GM23338 (cell line): ENCODE data around the gene SYNE4. TPM values are rescaled to one million over a fixed set of nuclear protein-coding genes. Genes with fewer than 3 reads are reported as not detected.

Source experiments
- ATAC-seq: fragments of 200-7000 bp; cut with Tn5 transposase; 3 replicates; pipeline ENCODE4 v1.9.1; 2020
- DNase-seq: peaks from one replicate; pipeline ENCODE4 v3.0.0-alpha.2; 2015; ENCODE audit warnings: low spot score
- H2AFZ ChIP-seq: fragments of 200-600 bp; sonication (generic); 2 replicates; pipeline ENCODE4 v1.8.0; 2016; ENCODE audit warnings: antibody characterized with exemption, mild to moderate bottlenecking, moderate library complexity
- H3F3A ChIP-seq: fragments of 200-600 bp; sonication (generic); replicated peaks from 2 replicates; pipeline ENCODE4 v1.8.0; 2017; ENCODE audit warnings: antibody characterized with exemption, mixed run types, low read depth
- H3K27ac ChIP-seq: fragments of 200-600 bp; sonication (generic); 2 replicates; pipeline ENCODE4 v1.6.1; 2016; ENCODE audit warnings: low read depth
- H3K27me3 ChIP-seq: fragments of 200-600 bp; sonication (generic); 2 replicates; pipeline ENCODE4 v1.8.0; 2016; ENCODE audit warnings: mild to moderate bottlenecking, mixed run types, moderate library complexity; ENCODE audit not compliant: insufficient read depth
- H3K36me3 ChIP-seq: fragments of 200-600 bp; sonication (generic); 2 replicates; pipeline ENCODE4 v1.8.0; 2016; ENCODE audit warnings: mild to moderate bottlenecking; ENCODE audit not compliant: insufficient read depth
- H3K4me1 ChIP-seq: fragments of 200-600 bp; sonication (generic); 2 replicates; pipeline ENCODE4 v1.8.0; 2016; ENCODE audit warnings: mild to moderate bottlenecking, moderate library complexity; ENCODE audit not compliant: insufficient read depth
- H3K4me2 ChIP-seq: fragments of 200-600 bp; sonication (generic); 2 replicates; pipeline ENCODE4 v1.7.1; 2017; ENCODE audit warnings: mixed run types
- H3K4me3 ChIP-seq: fragments of 200-600 bp; sonication (generic); 2 replicates; pipeline ENCODE4 v1.6.1; 2016; ENCODE audit warnings: mixed run types
- H3K79me2 ChIP-seq: fragments of 200-600 bp; sonication (generic); replicated peaks from 2 replicates; pipeline ENCODE4 v1.8.0; 2017; ENCODE audit warnings: mild to moderate bottlenecking; ENCODE audit not compliant: insufficient read depth
- H3K9me2 ChIP-seq: fragments of 200-600 bp; sonication (generic); 2 replicates; pipeline ENCODE4 v1.8.0; 2017; ENCODE audit not compliant: insufficient read depth
- H4K20me1 ChIP-seq: fragments of 200-600 bp; sonication (generic); replicated peaks from 2 replicates; pipeline ENCODE4 v1.8.0; 2017; ENCODE audit warnings: mild to moderate bottlenecking; ENCODE audit not compliant: insufficient read depth
- H3K27ac Mint-ChIP-seq: 2 replicates; pipeline ENCODE4 v1.8.0; 2020; ENCODE audit warnings: inconsistent platforms, mild to moderate bottlenecking, moderate library complexity, mixed read lengths
- H3K27me3 Mint-ChIP-seq: 3 replicates; pipeline ENCODE4 v1.8.0; 2022; ENCODE audit warnings: low read depth, mild to moderate bottlenecking, moderate library complexity, mixed read lengths, inconsistent platforms; ENCODE audit not compliant: insufficient read depth, poor library complexity
- H3K36me3 Mint-ChIP-seq: 3 replicates; pipeline ENCODE4 v1.8.0; 2021; ENCODE audit warnings: low read depth, mild to moderate bottlenecking, inconsistent platforms, moderate library complexity, mixed read lengths
- H3K4me1 Mint-ChIP-seq: 3 replicates; pipeline ENCODE4 v1.8.0; 2020; ENCODE audit warnings: mild to moderate bottlenecking, inconsistent platforms, mixed read lengths
- H3K4me3 Mint-ChIP-seq: 3 replicates; pipeline ENCODE4 v1.8.0; 2021; ENCODE audit warnings: moderate library complexity, mild to moderate bottlenecking, inconsistent platforms, mixed read lengths
- H3K9me3 Mint-ChIP-seq: 3 replicates; pipeline ENCODE4 v1.8.0; 2020; ENCODE audit warnings: moderate library complexity, mild to moderate bottlenecking, inconsistent platforms, mixed read lengths
- ZNF114 ChIP-seq: fragments of 250-450 bp; sonication (Bioruptor Pico); IDR thresholded peaks from 2 replicates; pipeline ENCODE4 v1.5.0; 2020; ENCODE audit warnings: mild to moderate bottlenecking, moderate library complexity
- polyA plus RNA-seq: library from polyadenylated mRNA; unstranded; fragments of >200 nt; fragmentation: Nextera tagmentation; extraction: Ambion mirVana; gene quantifications from 2 replicates; pipeline ENCODE4 v1.2.1, GENCODE V29; 2016
- total RNA-seq: library from RNA; depleted of rRNA; stranded (reverse); fragments of >200 nt; shearing (Covaris generic); gene quantifications from 2 replicates; pipeline ENCODE4 v1.2.3, GENCODE V29; 2014
- TF ChIP-seq, protein P1 (sequence below): fragments of 250-450 bp; sonication (Bioruptor Pico); IDR thresholded peaks from 2 replicates; pipeline ENCODE4 v1.5.0; 2020; ENCODE audit warnings: mild to moderate bottlenecking, moderate library complexity
- TF ChIP-seq, protein P2 (sequence below), 2 experiments: fragments of 200-600 bp in 1 of 2; sonication (generic) in 1 of 2; conservative IDR thresholded peaks; 2 replicates each; pipeline versions ENCODE4 v1.5.1 to v1.6.1; 2016 to 2017; ENCODE audit warnings: antibody characterized with exemption in 2 of 2, low read depth in 2 of 2, mild to moderate bottlenecking in 2 of 2, moderate library complexity in 1 of 2

The SYNE4 gene
- total and polyA plus RNA-seq, 2 experiments from 2014 or later, result 26.1 to 49.8 TPM

DNA sequence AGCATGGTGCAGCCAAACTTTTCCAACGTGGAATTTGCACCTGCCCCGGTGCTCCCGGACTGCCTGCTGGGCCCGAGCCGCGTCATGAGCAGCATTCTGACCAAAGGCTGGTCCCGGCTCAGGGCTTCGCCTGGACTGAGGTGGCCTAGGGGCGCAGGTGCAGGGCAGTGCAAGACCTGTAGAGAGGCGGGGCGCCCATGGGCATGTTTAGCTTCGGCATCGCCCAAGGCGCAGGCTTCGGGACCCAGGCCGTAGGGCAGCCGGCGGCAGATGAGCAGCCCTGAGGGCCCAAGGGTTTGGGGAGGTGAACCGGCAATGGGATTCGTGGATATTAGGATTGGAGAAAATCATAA lies 48.7 kb downstream of the SYNE4 start (continued):
- TF ChIP-seq, protein P1, sequence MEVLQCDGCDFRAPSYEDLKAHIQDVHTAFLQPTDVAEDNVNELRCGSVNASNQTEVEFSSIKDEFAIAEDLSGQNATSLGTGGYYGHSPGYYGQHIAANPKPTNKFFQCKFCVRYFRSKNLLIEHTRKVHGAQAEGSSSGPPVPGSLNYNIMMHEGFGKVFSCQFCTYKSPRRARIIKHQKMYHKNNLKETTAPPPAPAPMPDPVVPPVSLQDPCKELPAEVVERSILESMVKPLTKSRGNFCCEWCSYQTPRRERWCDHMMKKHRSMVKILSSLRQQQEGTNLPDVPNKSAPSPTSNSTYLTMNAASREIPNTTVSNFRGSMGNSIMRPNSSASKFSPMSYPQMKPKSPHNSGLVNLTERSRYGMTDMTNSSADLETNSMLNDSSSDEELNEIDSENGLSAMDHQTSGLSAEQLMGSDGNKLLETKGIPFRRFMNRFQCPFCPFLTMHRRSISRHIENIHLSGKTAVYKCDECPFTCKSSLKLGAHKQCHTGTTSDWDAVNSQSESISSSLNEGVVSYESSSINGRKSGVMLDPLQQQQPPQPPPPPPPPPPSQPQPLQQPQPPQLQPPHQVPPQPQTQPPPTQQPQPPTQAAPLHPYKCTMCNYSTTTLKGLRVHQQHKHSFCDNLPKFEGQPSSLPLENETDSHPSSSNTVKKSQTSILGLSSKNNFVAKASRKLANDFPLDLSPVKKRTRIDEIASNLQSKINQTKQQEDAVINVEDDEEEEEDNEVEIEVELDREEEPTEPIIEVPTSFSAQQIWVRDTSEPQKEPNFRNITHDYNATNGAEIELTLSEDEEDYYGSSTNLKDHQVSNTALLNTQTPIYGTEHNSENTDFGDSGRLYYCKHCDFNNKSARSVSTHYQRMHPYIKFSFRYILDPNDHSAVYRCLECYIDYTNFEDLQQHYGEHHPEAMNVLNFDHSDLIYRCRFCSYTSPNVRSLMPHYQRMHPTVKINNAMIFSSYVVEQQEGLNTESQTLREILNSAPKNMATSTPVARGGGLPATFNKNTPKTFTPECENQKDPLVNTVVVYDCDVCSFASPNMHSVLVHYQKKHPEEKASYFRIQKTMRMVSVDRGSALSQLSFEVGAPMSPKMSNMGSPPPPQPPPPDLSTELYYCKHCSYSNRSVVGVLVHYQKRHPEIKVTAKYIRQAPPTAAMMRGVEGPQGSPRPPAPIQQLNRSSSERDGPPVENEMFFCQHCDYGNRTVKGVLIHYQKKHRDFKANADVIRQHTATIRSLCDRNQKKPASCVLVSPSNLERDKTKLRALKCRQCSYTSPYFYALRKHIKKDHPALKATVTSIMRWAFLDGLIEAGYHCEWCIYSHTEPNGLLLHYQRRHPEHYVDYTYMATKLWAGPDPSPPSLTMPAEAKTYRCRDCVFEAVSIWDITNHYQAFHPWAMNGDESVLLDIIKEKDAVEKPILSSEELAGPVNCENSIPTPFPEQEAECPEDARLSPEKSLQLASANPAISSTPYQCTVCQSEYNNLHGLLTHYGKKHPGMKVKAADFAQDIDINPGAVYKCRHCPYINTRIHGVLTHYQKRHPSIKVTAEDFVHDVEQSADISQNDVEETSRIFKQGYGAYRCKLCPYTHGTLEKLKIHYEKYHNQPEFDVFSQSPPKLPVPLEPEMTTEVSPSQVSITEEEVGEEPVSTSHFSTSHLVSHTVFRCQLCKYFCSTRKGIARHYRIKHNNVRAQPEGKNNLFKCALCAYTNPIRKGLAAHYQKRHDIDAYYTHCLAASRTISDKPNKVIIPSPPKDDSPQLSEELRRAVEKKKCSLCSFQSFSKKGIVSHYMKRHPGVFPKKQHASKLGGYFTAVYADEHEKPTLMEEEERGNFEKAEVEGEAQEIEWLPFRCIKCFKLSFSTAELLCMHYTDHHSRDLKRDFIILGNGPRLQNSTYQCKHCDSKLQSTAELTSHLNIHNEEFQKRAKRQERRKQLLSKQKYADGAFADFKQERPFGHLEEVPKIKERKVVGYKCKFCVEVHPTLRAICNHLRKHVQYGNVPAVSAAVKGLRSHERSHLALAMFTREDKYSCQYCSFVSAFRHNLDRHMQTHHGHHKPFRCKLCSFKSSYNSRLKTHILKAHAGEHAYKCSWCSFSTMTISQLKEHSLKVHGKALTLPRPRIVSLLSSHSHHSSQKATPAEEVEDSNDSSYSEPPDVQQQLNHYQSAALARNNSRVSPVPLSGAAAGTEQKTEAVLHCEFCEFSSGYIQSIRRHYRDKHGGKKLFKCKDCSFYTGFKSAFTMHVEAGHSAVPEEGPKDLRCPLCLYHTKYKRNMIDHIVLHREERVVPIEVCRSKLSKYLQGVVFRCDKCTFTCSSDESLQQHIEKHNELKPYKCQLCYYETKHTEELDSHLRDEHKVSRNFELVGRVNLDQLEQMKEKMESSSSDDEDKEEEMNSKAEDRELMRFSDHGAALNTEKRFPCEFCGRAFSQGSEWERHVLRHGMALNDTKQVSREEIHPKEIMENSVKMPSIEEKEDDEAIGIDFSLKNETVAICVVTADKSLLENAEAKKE (CRISPR knock-in tag), result no peak

DNA sequence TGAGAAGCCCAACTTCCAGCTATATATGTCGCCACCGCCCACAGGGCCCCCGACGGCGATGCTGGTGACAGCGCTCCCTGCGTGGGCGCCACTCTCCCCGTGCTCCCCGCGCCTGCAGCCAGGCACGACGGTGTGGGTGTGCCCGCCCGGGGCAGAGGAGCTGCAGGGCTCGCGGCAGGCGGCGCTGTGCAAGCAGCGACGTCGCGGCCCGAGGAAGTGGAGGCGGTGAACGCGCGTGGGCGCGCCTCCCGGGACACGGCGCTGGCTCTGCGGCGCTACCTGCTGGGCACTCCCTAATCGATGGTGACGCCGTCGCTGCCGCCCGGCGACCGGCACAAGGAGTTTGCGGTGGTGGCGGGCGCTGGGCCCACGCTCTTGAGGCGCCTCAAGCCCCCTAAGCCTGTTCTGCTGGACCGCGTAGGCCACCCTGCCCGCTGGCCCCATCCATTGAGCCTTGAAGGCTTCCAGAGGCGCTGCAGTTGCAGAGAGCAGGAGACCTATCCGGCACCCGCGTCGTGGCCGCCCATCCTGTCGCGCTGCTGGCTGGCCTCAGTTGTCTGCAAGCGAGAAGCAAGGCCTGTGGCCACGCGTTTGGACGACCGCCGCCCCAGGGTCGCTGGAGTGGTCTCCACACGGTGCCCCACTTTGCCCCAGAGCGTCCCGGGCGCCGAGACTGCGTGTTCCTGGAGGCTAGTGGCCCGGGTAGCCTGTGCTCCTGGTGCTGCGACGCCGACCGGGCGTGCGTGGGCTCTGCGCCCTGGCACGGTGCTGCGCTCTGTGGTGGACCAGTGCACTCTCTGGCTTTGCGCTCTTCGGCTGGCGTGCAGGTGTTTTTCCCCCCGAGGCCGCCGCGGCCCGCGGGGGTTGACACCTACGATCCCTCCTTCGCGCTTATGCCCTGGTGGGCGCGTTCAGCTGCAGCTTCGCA lies 49.3 kb downstream of the SYNE4 start:
- Histone ChIP-seq H2AFZ (peak overlapping the region; percentile 91), H3K4me2 (peak overlapping the region; percentile 82), H3K4me3 (peak overlapping the region; percentile 53), H3K27ac (no peak overlapping the region), H3K27me3 (peaks cover 48% of the 10 kb centered on the region), H4K20me1 (no peaks in the 10 kb centered on the region), H3K4me1 (no peaks in the 10 kb centered on the region), H3K79me2 (no peaks in the 10 kb centered on the region), H3F3A (no peaks in the 10 kb centered on the region), H3K36me3 (no peaks in the 10 kb centered on the region), H3K9me2 (no peaks in the 10 kb centered on the region)
- H3K27ac Mint-ChIP-seq, result no peak overlapping the region
- DNase-seq, result peak; percentile 57
- H3K4me3 Mint-ChIP-seq, result peak overlapping the region; percentile 62
- ATAC-seq, result peak; percentile 66
- TF ChIP-seq, protein P2, sequence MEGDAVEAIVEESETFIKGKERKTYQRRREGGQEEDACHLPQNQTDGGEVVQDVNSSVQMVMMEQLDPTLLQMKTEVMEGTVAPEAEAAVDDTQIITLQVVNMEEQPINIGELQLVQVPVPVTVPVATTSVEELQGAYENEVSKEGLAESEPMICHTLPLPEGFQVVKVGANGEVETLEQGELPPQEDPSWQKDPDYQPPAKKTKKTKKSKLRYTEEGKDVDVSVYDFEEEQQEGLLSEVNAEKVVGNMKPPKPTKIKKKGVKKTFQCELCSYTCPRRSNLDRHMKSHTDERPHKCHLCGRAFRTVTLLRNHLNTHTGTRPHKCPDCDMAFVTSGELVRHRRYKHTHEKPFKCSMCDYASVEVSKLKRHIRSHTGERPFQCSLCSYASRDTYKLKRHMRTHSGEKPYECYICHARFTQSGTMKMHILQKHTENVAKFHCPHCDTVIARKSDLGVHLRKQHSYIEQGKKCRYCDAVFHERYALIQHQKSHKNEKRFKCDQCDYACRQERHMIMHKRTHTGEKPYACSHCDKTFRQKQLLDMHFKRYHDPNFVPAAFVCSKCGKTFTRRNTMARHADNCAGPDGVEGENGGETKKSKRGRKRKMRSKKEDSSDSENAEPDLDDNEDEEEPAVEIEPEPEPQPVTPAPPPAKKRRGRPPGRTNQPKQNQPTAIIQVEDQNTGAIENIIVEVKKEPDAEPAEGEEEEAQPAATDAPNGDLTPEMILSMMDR (conservative IDR thresholded peaks at IDR 0.05; ENCODE audit: low read depth in 2 of 2), result peak; percentile 25 to 53; a peak in 3 of 4 replicates
- TF ChIP-seq ZNF114, result no peak
- H3K27me3 Mint-ChIP-seq, result peaks cover 42% of the 10 kb centered on the region
- peaks cover 4% of the 10 kb centered on the region for H3K4me1 Mint-ChIP-seq
- no peaks in the 10 kb centered on the region for H3K36me3 Mint-ChIP-seq
- H3K9me3 Mint-ChIP-seq, result no peaks in the 10 kb centered on the region
